Activated CD8-positive, alpha-beta memory T cell treated with anti-CD3 and anti-CD28 coated beads for 24 hours (primary cell): ENCODE results near the gene ZNF225.
"Not testable (repeated sequence)": the region's sequence is repeated elsewhere in the genome, so short reads cannot be mapped to it uniquely, and the experiment has no call there.

ENCODE experiments used
- DNase-seq: peaks from one replicate; pipeline ENCODE4 v3.0.0-alpha.2; 2020

The ZNF225 gene

GRCh38 chr19:44164327-44164672 is 51.1 kb downstream of the ZNF225 start:
- DNase-seq = no peak

DNA sequence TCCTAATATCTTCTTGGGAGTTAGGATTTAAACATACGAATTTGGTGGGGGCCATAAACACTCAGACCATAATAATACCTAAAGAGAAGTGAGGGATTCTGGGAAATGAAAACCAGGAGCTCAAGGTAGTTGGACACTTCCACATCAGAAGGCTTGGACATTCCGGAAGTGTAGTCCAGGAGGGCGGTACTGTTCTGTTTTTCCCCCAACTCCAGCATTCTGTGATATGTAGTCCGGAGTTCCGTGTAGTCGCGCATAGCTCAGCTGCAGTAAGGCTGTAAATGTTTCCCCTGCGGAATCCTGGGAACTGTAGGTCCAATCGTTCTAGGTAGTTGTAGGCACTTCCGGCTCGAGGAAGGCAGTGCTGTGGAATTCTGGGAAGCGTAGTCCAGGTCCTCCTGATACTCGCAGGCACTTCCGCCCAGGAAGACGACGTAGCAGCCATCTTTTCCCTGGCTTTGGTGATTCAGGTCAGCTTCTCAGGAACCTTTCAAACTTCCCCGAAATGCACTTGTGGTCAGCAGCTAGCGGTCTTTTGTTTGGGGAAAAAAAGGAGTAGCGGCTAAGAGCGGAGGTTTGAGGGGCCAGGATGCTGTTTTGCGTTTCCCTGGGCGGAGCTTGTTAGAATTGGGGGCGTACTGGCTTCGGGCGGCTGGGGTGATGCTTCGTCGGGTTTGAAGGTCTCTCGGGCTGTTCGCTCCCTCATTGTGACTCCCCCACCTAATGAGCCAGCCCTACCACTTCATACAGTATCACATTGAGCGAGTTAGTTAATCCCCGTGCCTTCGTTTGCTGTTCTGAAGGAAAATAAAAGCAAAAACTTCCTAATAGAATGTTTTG is 51.7 kb downstream of the ZNF225 start, which contains the start of gene ZNF226:
Gene ZNF226 (plus strand): TSS at position 428 of the 840 bp plus-strand sequence. CDS start 4,981 bp downstream, outside the sequence.
- peak; percentile 90 for DNase-seq

DNA sequence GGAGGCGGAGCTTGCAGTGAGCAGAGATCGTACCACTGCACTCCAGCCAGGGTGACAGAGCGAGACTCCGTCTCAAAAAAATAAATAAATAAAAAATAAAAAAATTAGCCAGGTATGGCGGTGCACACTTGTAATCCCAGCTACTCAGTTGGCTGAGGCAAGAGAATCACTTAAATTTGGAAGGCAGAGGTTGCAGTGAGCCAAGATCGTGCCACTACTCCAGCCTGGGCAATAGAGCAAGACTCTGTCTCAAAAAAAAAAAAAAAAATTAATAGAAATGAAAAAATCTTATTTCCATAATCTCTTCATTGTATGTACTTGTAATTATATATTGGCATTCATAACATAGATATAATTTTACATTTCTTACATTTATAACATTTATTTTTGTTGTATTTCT is 57.5 kb downstream of the ZNF225 start:
- DNase-seq = not testable (repeated sequence)

GRCh38 chr19:44176590-44176989 is 63.4 kb downstream of the ZNF225 start:
- DNase-seq = no peak

DNA sequence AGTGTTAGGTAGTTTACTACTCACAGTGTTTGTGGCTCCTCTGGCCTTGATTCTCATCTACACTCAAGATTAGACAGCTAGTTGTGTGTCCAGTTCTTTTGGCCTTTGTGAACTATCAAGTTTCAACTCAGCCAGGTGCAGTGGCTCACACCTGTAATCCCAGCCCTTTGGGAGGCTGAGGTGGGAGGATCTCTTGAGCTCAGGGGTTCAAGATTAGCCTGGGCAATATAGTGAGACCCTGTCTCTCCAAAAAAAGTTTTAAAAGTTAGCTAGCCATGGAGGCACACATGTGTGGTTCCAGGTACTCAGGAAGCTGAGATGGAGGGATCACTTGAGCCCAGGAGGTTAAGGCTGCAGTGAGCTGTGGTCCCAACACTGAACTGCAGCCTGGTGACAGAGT is 67.8 kb downstream of the ZNF225 start:
- DNase-seq = no peak

- DNase-seq = no peak
Measured at GRCh38 chr19:44182145-44182544, 68.9 kb downstream of the ZNF225 start.
